HK-2 (cell line): ENCODE measurements around the gene MLLT6.
"Not testable (repeated sequence)": the region's sequence is repeated elsewhere in the genome, so short reads cannot be mapped to it uniquely, and the experiment has no call there.

ENCODE experiments used
- DNase-seq: peaks from one replicate; pipeline ENCODE4 v3.0.0-alpha.2; 2018; ENCODE audit not compliant: unreplicated experiment

Gene MLLT6

GRCh38 chr17:38707678-38708351 lies 2.7 kb downstream of the MLLT6 start:
- no peak for DNase-seq

GRCh38 chr17:38709104-38709820 lies 4.2 kb downstream of the MLLT6 start:
- DNase-seq: no peak

GRCh38 chr17:38709864-38710603 lies 5.0 kb downstream of the MLLT6 start:
- DNase-seq: no peak

- DNase-seq: no peak
These were observed 5.5 kb downstream of the MLLT6 start for GRCh38 chr17:38710604-38710962.

GRCh38 chr17:38710985-38711384 lies 5.9 kb downstream of the MLLT6 start:
- no peak for DNase-seq

- DNase-seq: no peak
These were observed 6.9 kb downstream of the MLLT6 start for GRCh38 chr17:38711792-38712571.

- DNase-seq: no peak
These were observed 7.5 kb downstream of the MLLT6 start for GRCh38 chr17:38712593-38712992.

GRCh38 chr17:38713456-38714075 lies 8.5 kb downstream of the MLLT6 start:
- DNase-seq: no peak

- no peak for DNase-seq
These were observed 10.3 kb downstream of the MLLT6 start for GRCh38 chr17:38715216-38715943.

- DNase-seq: no peak
These were observed 11.4 kb downstream of the MLLT6 start for GRCh38 chr17:38716368-38717005.

- no peak for DNase-seq
These were observed 12.2 kb downstream of the MLLT6 start for GRCh38 chr17:38717139-38717745.

- no peak for DNase-seq
These were observed 14.3 kb downstream of the MLLT6 start for GRCh38 chr17:38719289-38719942.

GRCh38 chr17:38719943-38720641 lies 15.0 kb downstream of the MLLT6 start:
- DNase-seq: no peak

GRCh38 chr17:38720941-38721340 lies 15.9 kb downstream of the MLLT6 start:
- DNase-seq: no peak

GRCh38 chr17:38721802-38722201 lies 16.7 kb downstream of the MLLT6 start:
- DNase-seq: no peak

GRCh38 chr17:38724337-38724988 lies 19.4 kb downstream of the MLLT6 start:
- DNase-seq: no peak

GRCh38 chr17:38725066-38725465 lies 20.0 kb downstream of the MLLT6 start:
- no peak for DNase-seq

- DNase-seq: not testable (repeated sequence)
These were observed 21.1 kb downstream of the MLLT6 start for GRCh38 chr17:38726145-38726544.
